Neural crest cell (in vitro differentiated cells): Measurements from ENCODE around the gene USP31. TPM values are rescaled to one million over a fixed set of nuclear protein-coding genes. Genes with fewer than 3 reads are reported as not detected.
"Not testable (repeated sequence)": the region's sequence is repeated elsewhere in the genome, so short reads cannot be mapped to it uniquely, and the experiment has no call there.

Experiments
- DNase-seq: peaks from one replicate; pipeline ENCODE4 v3.0.0; 2021; ENCODE audit warnings: low read depth, mixed read lengths, low spot score
- H3K27ac Mint-ChIP-seq: one replicate; pipeline ENCODE4 v1.8.0; 2021; ENCODE audit warnings: mild to moderate bottlenecking, mixed read lengths; ENCODE audit not compliant: unreplicated experiment
- H3K27me3 Mint-ChIP-seq: 2 replicates; pipeline ENCODE4 v1.8.0; 2021; ENCODE audit warnings: low read depth, mild to moderate bottlenecking, mixed read lengths
- H3K36me3 Mint-ChIP-seq: 2 replicates; pipeline ENCODE4 v1.8.0; 2021; ENCODE audit warnings: low read depth, mild to moderate bottlenecking, mixed read lengths
- H3K4me1 Mint-ChIP-seq: 2 replicates; pipeline ENCODE4 v1.8.0; 2021; ENCODE audit warnings: mixed read lengths
- H3K4me3 Mint-ChIP-seq: one replicate; pipeline ENCODE4 v1.8.0; 2021; ENCODE audit warnings: mild to moderate bottlenecking, mixed read lengths
- H3K9me3 Mint-ChIP-seq: 2 replicates; pipeline ENCODE4 v1.8.0; 2021; ENCODE audit warnings: mixed read lengths
- CTCF ChIP-seq: fragments of 200-600 bp; sonication (generic); conservative IDR thresholded peaks from 2 replicates; pipeline ENCODE4 v1.5.0; 2021; ENCODE audit warnings: antibody characterized with exemption, mild to moderate bottlenecking
- total RNA-seq: library from RNA; stranded (reverse); gene quantifications from 2 replicates; pipeline ENCODE4 v1.2.1, GENCODE V29; 2021

The USP31 gene
- total RNA-seq, 1 donor from 2014 or later, result 13.7 TPM

- Mint-ChIP-seq H3K4me1 (no peaks in the 10 kb centered on the region), H3K9me3 (no peaks in the 10 kb centered on the region), H3K36me3 (peaks cover 23% of the 10 kb centered on the region), H3K27ac (no peak overlapping the region), H3K27me3 (no peaks in the 10 kb centered on the region), H3K4me3 (no peak overlapping the region)
- no peak for TF ChIP-seq CTCF
- DNase-seq, result no peak
These were observed 48.2 kb downstream of the USP31 start for GRCh38 chr16:23101012-23101550.

- H3K4me3 Mint-ChIP-seq, H3K9me3 Mint-ChIP-seq, H3K27me3 Mint-ChIP-seq, DNase-seq, H3K4me1 Mint-ChIP-seq, H3K27ac Mint-ChIP-seq: not testable (repeated sequence)
- peaks cover 39% of the 10 kb centered on the region for H3K36me3 Mint-ChIP-seq
These were observed 52.8 kb downstream of the USP31 start for GRCh38 chr16:23096450-23096849.

- not testable (repeated sequence) for H3K4me1 Mint-ChIP-seq, H3K4me3 Mint-ChIP-seq, H3K27me3 Mint-ChIP-seq, H3K9me3 Mint-ChIP-seq, H3K27ac Mint-ChIP-seq
- peak; percentile 3 for DNase-seq
- H3K36me3 Mint-ChIP-seq, result peaks cover 28% of the 10 kb centered on the region
These were observed 55.1 kb downstream of the USP31 start for GRCh38 chr16:23094136-23094535.

GRCh38 chr16:23092801-23093117, 56.5 kb downstream of the USP31 start:
- H3K9me3 Mint-ChIP-seq, result no peaks in the 10 kb centered on the region
- TF ChIP-seq CTCF, result no peak
- H3K27me3 Mint-ChIP-seq, result no peaks in the 10 kb centered on the region
- no peak overlapping the region for H3K4me3 Mint-ChIP-seq
- H3K27ac Mint-ChIP-seq, result no peak overlapping the region
- peaks cover 23% of the 10 kb centered on the region for H3K36me3 Mint-ChIP-seq
- no peak for DNase-seq
- H3K4me1 Mint-ChIP-seq, result peaks cover 4% of the 10 kb centered on the region

GRCh38 chr16:23092072-23092800, 57.0 kb downstream of the USP31 start:
- no peak for TF ChIP-seq CTCF
- DNase-seq, result no peak
- Mint-ChIP-seq H3K27ac (no peak overlapping the region), H3K4me1 (peaks cover 4% of the 10 kb centered on the region), H3K36me3 (peaks cover 23% of the 10 kb centered on the region), H3K4me3 (no peak overlapping the region), H3K27me3 (no peaks in the 10 kb centered on the region), H3K9me3 (no peaks in the 10 kb centered on the region)

GRCh38 chr16:23089111-23089510, 60.1 kb downstream of the USP31 start:
- no peaks in the 10 kb centered on the region for H3K4me1 Mint-ChIP-seq
- no peak for DNase-seq
- H3K36me3 Mint-ChIP-seq, result peaks cover 15% of the 10 kb centered on the region
- H3K27me3 Mint-ChIP-seq, result no peaks in the 10 kb centered on the region
- no peak overlapping the region for H3K4me3 Mint-ChIP-seq
- no peak for TF ChIP-seq CTCF
- no peaks in the 10 kb centered on the region for H3K9me3 Mint-ChIP-seq
- H3K27ac Mint-ChIP-seq, result no peak overlapping the region
